Neural cell (in vitro differentiated cells): ENCODE measurements around the gene SYNJ2BP.

Source experiments
- CTCF ChIP-seq: fragments of 450-650 bp; IDR thresholded peaks from 2 replicates; pipeline ENCODE4 v1.5.1; 2014; ENCODE audit warnings: antibody characterized with exemption, mild to moderate bottlenecking, moderate library complexity; ENCODE audit not compliant: poor library complexity, severe bottlenecking
- EP300 ChIP-seq: fragments of 450-650 bp; conservative IDR thresholded peaks from 2 replicates; pipeline ENCODE4 v1.6.1; 2014; ENCODE audit warnings: antibody characterized with exemption, mild to moderate bottlenecking, moderate library complexity; ENCODE audit not compliant: poor library complexity, severe bottlenecking
- EZH2 ChIP-seq: fragments of 200-600, 300-800 bp; shearing (Covaris generic), sonication (generic); IDR thresholded peaks from 2 replicates; pipeline ENCODE4 v1.6.1; 2014; ENCODE audit warnings: antibody characterized with exemption, low read length, borderline replicate concordance, mild to moderate bottlenecking; ENCODE audit not compliant: insufficient read depth, poor library complexity, severe bottlenecking
- MXI1 ChIP-seq: fragments of 450-650 bp; conservative IDR thresholded peaks from 2 replicates; pipeline ENCODE4 v1.6.1; 2014; ENCODE audit warnings: antibody characterized with exemption, mild to moderate bottlenecking; ENCODE audit not compliant: poor library complexity, severe bottlenecking
- POLR2AphosphoS5 ChIP-seq: IDR thresholded peaks from 2 replicates; pipeline ENCODE4 v1.6.1; 2012
- RAD21 ChIP-seq: fragments of 450-650 bp; conservative IDR thresholded peaks from 2 replicates; pipeline ENCODE4 v1.6.1; 2014; ENCODE audit warnings: antibody characterized with exemption, mild to moderate bottlenecking, moderate library complexity
- REST ChIP-seq: IDR thresholded peaks from 2 replicates; pipeline ENCODE4 v1.6.1; 2012; ENCODE audit warnings: borderline replicate concordance
- TAF1 ChIP-seq: IDR thresholded peaks from 2 replicates; pipeline ENCODE4 v1.6.1; 2012; ENCODE audit warnings: low read depth

GRCh38 chr14:70392676-70393075, 24.2 kb downstream of the SYNJ2BP start:
- TF ChIP-seq EP300 (no peak), CTCF (no peak), TAF1 (no peak), REST (no peak), RAD21 (no peak), EZH2 (no peak), MXI1 (no peak), POLR2AphosphoS5 (no peak)
